SU-DHL-6 (cell line): ENCODE data around the gene MYH4.

ENCODE experiments used
- CTCF ChIP-seq: fragments of 200-600 bp; sonication (generic); IDR thresholded peaks from one replicate; pipeline ENCODE4 v1.5.1; 2017; ENCODE audit warnings: antibody characterized with exemption, mild to moderate bottlenecking, low read length, moderate library complexity; ENCODE audit not compliant: insufficient read depth, poor library complexity, severe bottlenecking
- EZH2phosphoT487 ChIP-seq: fragments of 200-600 bp; sonication (generic), shearing (Covaris generic); conservative IDR thresholded peaks from 2 replicates; pipeline ENCODE4 v1.6.1; 2018; ENCODE audit warnings: mild to moderate bottlenecking, antibody characterized with exemption, low read length, moderate library complexity, mixed read lengths

GRCh38 chr17:10458701-10459100, 10.7 kb downstream of the MYH4 start:
- TF ChIP-seq EZH2phosphoT487 (no peak), CTCF (no peak)
